DMS53 (cell line): ENCODE data around the gene SECISBP2L.

ENCODE experiments used
- DNase-seq: peaks from one replicate; lab custom pipeline; 2025; lab: John Stamatoyannopoulos, UW

Gene SECISBP2L

GRCh38 chr15:48966595-48967301 is 79.5 kb downstream of the SECISBP2L start:
- no peak for DNase-seq

- peak; percentile 30 for DNase-seq
These were observed 80.3 kb downstream of the SECISBP2L start for GRCh38 chr15:48965972-48966371.

GRCh38 chr15:48964898-48965297 is 81.3 kb downstream of the SECISBP2L start:
- DNase-seq, result no peak

GRCh38 chr15:48963524-48964113 is 82.6 kb downstream of the SECISBP2L start, which contains the start of gene SHC4:
TSS of gene SHC4 (minus strand) at chr15:48963919. CDS start at chr15:48963015, 904 bp downstream.
- peak; percentile 70 for DNase-seq

- peak; percentile 53 for DNase-seq
These were observed 83.4 kb downstream of the SECISBP2L start for GRCh38 chr15:48962662-48963523.

GRCh38 chr15:48955967-48956366 is 90.3 kb downstream of the SECISBP2L start:
- no peak for DNase-seq

DNA sequence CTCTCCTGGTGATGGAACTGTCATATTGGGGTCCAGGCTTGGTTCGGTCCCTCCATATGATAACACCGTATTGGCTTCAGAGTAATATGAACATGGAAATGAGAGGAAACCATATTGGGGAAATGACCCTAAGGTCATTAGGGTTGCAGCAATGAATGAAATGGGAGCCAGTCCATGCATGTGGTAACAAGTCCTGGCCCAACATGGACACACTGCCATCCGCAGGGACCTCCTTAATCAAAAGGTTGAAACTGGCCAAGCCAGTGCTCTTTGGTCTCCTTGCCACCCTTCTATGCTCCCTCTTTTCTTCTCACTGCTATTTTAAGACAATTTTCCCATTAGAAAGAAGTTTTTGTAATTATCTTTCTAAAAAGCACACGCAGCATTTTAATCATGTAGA is 90.9 kb downstream of the SECISBP2L start:
- no peak for DNase-seq

- no peak for DNase-seq
These were observed 91.7 kb downstream of the SECISBP2L start for GRCh38 chr15:48954538-48954937.

DNA sequence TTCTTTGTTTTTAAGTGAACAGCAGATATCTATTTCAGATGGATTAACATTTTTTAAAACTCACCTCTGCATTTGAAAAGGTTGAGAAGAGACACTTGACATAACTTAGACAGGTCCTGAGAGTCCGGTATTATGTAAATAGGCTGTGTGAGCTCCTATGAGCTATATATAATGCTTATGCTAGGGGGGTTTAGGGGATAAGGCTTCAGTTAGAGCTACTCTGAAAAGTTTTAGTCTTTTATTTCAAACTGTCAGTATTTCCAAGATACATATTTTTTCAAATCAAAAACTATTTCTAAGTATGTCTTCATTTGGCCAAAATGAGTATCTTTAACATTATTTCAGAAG is 99.4 kb downstream of the SECISBP2L start:
- no peak for DNase-seq

- peak; percentile 25 for DNase-seq
These were observed 100.0 kb downstream of the SECISBP2L start for GRCh38 chr15:48946074-48946839.

DNA sequence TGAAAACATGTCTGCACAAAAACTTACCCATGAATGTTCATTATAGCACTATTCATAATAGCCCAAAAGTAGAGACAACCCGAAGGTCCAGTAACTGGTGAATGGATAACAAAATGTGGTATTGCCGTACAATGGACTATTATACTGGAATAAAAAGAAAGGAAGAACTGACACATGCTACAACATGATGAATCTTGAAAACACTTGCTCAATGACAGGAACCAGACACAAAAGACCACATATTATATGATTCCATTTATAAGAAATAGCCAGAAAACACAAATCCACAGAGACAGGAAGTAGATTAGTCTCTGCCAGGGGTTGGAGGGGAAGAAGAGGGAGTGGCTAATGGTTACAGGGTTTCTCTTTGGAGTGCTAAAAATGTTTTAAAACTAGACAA is 100.9 kb downstream of the SECISBP2L start:
- DNase-seq, result no peak

DNA sequence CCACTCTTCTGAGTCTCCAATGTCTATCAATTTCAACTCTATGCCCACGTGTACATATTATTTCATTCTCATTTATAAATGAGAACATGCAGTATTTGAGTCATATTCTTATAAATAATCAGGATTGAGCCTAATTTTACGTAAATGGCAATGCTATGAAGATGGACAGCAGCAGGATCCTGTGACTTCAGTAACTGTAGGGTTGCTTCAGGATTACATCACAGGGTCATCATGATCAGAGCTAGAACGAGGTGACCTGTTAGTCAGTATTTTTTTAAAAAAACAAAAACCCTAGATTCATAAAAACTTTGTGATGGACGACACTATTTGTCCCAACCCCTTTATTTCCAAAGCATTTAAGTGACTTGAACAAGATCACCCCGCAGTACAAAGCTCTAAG is 104.3 kb downstream of the SECISBP2L start:
- DNase-seq, result no peak

DNA sequence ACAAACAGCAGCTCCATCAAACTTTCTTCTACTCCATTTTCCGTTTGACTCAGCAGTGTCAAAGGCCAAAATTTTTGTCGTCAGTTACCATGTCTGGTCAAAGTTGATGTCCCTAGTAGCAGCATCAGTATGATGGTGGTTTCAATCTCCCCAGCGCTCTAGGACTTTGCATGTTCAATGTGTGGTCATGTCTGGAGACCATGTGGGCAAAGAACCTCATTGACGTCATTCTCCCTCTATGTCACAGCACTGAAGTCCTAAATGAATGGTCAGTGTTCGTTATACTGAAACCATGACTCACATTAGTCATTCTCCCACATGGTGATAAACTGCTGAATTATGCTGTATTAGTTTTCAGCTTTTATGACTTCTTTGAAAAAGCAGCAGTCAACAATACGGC is 105.7 kb downstream of the SECISBP2L start:
- DNase-seq, result peak; percentile 3

GRCh38 chr15:48939648-48940047 is 106.6 kb downstream of the SECISBP2L start:
- DNase-seq, result peak; percentile 8
